CD4-positive, alpha-beta T cell treated with Interleukin-4 for 1 hour (primary cell): ENCODE results near the gene BRIP1.
"Not testable (repeated sequence)": the region's sequence is repeated elsewhere in the genome, so short reads cannot be mapped to it uniquely, and the experiment has no call there.

Experiments
- DNase-seq, 2 donors: peaks; one replicate each; pipeline ENCODE4 v3.0.0-alpha.2; 2020 to 2022

BRIP1 gene

GRCh38 chr17:61723183-61723582, 140.1 kb downstream of the BRIP1 start:
- DNase-seq: no peak

GRCh38 chr17:61722398-61722797, 140.9 kb downstream of the BRIP1 start:
- DNase-seq: no peak

DNA sequence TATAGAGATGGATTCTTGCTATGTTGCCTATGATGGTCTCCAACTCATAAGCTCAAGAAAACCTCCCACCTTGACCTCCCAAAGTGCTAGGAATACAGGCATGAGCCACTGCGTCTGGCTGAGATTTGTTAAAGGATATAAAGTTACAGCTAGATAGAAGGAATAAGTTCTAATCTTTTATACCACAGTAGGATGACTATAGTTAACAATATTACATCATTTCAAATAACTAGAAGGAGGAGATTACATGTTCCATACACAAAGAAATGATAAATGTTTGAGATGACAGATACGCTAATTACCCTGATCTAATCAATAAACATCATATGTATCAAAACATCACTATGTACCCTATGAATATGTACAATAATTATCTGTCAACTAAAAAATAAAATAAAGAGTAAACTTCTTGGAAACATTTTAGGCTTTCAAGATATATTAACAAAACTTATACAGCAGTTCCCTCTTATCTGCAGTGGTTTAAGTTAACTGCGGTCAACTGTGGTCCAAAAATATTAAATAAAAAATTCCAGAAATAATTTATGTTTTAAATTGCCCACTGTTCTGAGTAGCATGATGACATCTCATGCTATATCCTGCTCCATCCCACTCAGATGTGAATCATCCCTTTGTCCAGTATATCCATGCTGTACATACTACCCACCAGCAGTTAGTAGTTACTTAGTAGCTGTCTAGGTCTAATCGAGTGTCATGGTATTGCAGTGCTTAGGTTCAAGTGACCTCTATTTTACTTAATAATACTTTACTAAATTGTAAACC, 143.1 kb downstream of the BRIP1 start:
- DNase-seq: no peak

GRCh38 chr17:61719220-61719619, 144.1 kb downstream of the BRIP1 start:
- not testable (repeated sequence) for DNase-seq

- no peak for DNase-seq
Observed at GRCh38 chr17:61718022-61718421, 145.3 kb downstream of the BRIP1 start.

- DNase-seq: no peak
Observed at GRCh38 chr17:61717352-61717751, 146.0 kb downstream of the BRIP1 start.

GRCh38 chr17:61716225-61716829, 147.0 kb downstream of the BRIP1 start:
- DNase-seq: no peak

DNA sequence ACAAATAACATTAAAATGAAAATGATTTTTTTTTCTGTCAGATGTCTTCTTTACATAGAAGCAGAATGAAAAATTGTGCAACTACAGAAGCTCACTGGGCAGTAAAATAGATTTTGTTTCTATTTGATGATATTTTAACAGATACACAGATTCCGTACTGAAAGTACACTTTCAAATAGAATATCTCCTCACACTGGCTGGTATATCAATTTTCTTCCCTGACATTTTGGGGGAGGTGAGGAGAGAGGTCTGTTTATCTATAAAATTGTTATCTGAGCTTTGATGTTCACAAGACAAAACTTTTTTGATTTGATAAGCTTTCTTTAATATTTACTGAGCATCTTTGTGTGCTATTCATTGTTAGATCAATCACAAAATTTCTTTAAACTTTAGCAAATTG, 148.0 kb downstream of the BRIP1 start:
- DNase-seq: no peak

GRCh38 chr17:61714300-61714699, 149.0 kb downstream of the BRIP1 start:
- DNase-seq: no peak

- no peak for DNase-seq
Observed at GRCh38 chr17:61713035-61713434, 150.3 kb downstream of the BRIP1 start.

- no peak for DNase-seq
Observed at GRCh38 chr17:61710546-61710945, 152.8 kb downstream of the BRIP1 start.

DNA sequence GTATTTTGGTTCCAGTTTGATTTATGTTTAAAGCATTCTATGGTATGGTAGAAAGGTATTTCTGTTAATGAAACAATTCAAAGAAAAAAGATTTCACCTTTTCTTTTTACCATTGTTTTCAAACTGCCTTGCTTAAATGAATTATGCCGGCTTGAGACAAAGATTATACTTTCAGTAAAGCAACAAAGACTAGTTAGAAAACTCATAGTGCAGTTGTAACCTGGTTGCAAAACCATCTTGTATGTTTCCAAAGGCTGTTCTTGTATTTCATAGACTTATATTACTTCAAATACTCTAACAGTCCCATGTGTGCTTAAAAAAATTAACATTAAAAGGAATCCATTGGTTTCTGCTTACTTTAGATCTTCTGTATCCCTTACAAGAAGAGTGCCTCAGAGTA, 153.8 kb downstream of the BRIP1 start:
- no peak for DNase-seq

- no peak for DNase-seq
Observed at GRCh38 chr17:61704935-61705449, 158.3 kb downstream of the BRIP1 start.

- no peak for DNase-seq
Observed at GRCh38 chr17:61702450-61702849, 160.9 kb downstream of the BRIP1 start.

GRCh38 chr17:61701978-61702377, 161.3 kb downstream of the BRIP1 start:
- DNase-seq: no peak

GRCh38 chr17:61701334-61701733, 162.0 kb downstream of the BRIP1 start:
- no peak for DNase-seq

DNA sequence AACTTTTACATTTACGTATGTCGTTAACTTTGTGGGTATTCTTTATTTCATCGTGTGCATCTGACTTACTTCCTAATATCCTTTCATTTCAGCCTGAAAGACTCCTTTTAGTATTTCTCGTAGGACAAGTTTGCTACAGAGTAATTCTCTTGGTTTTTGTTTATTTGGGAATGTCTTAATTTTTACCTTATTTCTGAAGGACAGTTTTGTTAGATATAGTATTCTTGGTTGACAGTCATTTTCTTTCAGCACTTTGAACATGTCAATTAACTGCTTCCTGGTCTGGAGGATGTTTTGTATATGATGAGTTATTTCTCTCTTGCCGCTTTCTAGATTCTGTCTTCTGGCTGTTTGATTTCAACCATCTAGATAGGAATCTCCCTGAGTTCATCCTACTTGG, 163.1 kb downstream of the BRIP1 start:
- DNase-seq: no peak

- DNase-seq: no peak
Observed at GRCh38 chr17:61699694-61700093, 163.6 kb downstream of the BRIP1 start.

DNA sequence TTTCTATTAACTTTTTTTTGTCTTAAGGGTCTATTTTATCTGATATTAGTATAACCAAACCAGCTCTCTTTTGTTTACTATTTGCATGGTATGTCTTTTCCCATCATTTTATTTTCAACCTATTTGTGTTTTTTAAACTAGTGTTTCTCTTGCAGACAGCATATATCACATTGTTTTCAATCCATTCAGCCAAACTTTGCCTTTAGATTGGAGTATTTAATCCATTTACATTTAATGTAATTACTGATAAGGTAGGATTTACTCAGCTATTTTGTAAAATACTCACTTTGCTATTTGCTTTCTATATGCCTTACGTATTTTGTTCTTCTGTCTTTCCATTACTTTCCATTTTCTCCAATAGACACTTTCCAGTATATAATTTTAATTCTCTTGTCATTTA, 164.3 kb downstream of the BRIP1 start:
- no peak for DNase-seq

DNA sequence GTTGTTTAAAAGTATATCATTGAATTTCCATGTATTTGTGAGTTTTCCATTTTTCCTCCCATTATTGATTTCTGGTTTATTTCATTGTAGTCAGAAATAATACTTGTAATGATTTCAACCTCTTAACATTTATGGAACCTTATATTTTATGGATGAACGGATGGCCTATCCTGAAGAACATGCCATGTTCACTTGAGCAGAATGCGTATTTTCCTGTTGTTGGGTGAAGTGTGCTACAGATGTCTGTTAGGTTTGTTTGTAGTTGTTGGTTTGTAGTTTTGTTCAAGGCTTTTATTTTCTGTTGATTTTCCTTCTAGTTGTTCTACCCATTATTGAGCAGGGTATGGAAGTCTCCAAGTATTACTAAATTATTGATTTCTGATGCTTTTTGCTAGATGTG, 165.1 kb downstream of the BRIP1 start:
- no peak for DNase-seq

GRCh38 chr17:61695779-61696337, 167.5 kb downstream of the BRIP1 start:
- no peak for DNase-seq

GRCh38 chr17:61694095-61694494, 169.2 kb downstream of the BRIP1 start:
- DNase-seq: no peak

DNA sequence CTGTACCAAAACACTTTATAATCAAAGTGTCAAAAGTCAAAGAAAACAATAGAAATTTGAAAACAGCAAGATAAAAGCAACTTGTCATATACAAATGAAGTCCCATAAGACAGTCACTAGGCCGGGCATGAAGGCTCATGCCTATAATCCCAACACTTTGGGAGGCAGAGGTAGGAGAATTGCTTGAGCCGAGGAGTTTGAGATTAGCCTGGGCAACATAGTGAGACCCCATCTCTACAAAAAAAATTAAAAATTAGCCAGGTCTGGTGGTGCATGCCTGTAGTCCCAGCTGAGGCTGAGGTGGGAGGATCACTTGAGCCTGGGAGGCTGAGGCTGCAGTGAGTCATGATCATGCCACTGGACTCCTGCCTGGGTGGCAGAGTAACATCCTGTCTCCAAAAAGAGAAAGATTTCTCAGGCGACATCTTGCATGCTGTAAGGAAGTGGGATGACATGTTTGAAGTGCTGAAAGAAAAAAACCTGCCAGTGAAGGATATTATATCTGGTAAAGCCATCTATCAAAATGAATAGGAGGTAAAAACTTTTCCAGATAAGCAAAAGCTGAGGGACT, 173.6 kb downstream of the BRIP1 start:
- no peak for DNase-seq

DNA sequence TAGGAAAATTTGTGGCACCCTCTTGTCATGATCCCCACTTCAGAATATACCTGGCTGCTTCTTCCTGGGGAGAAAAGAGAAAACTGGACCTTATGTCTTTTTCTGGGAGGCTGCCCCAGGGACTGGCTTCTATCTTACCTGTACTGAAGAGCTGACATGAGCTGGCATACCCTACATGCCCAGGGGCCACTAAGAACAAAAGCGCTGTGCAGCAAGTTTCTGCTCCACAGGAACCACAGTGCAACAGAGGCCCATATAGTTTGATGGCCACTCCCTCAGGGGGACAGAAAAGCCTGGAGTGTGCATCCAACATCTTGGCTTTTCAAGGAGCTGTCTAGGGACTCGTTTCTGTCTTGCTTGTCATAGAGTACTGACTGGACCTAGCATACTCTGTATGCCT, 175.6 kb downstream of the BRIP1 start:
- DNase-seq: no peak
